GM18951 (cell line): ENCODE data around the gene ZSCAN30.
"Not testable (repeated sequence)": the region's sequence is repeated elsewhere in the genome, so short reads cannot be mapped to it uniquely, and the experiment has no call there.

Experiments used
- POLR2A ChIP-seq: IDR thresholded peaks from 4 replicates; pipeline ENCODE4 v1.6.1; 2011; ENCODE audit warnings: mild to moderate bottlenecking; ENCODE audit not compliant: insufficient read length, insufficient read depth; ENCODE audit errors: extremely low read depth
- in situ Hi-C: fragments of 300-500 bp; cut with MboI; formaldehyde crosslinking; loops from one replicate; pipeline ENCODE4 v1.12.0; 2022; ENCODE audit warnings: low sequenced_read_pairs, mixed read lengths, inconsistent platforms; ENCODE audit not compliant: unreplicated experiment

The ZSCAN30 gene

DNA sequence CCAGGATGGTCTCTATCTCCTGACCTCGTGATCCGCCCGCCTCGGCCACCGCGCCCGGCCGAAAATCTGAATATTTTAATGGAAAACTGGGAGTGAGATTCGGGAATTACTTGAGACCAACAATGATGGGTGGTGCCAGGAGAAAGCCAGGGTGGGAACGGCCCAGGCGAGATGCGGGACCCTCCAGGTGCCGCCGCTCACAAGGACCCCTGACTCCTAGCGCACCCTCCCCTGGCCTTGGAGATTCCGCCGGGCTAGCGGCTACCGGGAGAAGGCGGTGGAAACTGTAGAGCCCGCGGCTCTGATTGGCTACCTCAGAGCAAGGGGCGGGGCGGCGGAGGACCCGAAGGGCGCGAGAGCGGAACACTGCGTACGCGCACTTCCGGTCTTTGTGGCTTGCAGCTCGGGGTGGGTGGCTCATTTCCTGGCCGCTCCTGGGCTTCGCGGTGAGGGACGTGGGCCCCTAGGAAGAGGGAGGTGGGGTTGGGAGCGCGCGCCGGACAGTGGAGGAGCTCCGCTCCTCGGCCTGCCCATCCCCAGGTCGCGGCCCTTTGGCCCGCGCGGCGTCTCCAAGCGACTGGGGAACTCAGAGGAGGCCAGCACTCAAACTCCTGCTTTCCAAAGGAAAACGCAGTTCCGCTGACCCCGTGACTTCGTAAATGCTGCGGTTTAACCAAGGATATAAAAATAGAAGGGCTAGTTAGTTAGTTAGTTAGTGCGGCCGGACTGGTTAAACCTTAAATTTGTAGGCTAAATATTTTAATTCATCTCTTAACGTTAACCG is 49.2 kb downstream of the ZSCAN30 start, which contains the start of gene ZNF397:
Gene ZNF397 (plus strand): TSS at position 371 of the 784 bp plus-strand sequence. CDS start 1,437 bp downstream, outside the sequence.
- in situ Hi-C loops = no loop called here
- TF ChIP-seq POLR2A = peak; percentile 92

DNA sequence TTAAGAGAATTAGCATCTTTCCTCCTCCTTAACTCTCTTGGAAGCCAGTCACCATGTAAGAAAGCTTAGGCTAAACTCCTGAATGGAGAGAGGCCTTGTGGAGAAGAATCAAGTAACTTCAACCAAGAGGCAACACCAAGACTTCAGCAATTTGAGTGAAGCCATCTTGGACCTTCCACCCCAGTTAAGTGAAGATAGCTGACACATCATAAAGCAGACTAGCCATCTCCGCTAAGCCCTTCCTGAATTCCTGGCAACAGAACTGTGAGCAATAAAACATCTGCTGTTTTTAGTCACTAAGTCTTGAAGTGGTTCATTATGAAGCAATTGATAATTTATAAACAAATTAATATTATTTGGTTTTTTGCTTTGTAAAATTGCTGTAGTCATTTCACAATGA is 50.7 kb downstream of the ZSCAN30 start:
- in situ Hi-C loops = no loop called here
- TF ChIP-seq POLR2A = no peak

DNA sequence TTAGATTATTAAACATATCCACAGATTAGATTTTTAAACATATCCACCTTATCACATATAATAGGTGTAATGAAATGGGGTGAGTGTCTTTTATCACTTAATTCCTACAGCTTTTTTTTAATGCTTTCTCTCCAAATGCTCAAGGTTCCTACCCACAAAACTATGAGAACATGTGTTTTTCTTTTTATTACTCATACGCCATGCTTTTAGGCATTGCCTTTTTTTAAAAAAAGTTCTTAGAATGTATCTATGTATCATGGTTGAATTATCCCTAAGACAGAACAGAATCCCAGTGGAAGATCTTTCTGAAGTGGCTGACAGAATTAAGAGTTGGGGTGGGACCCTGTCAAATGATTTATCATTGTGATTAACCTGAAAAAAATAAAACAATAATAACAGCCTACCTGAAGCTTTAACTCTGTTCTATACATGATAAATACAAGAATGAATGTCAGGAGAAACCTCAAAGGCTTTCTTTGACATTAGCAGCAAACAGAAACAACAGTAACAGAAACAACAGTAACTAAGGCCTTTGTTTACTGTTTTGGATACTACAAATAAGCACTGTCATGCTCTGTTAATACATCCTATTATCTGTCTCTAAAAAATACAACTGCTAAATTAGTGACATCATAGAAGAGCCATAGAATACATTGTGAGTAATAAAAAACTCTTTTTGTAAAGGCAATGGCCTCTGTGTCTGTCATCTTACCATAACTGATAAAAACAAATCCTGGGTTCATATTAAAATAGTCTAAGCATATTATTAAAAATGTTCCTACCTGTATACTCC is 53.3 kb downstream of the ZSCAN30 start:
- in situ Hi-C loops = no loop called here
- TF ChIP-seq POLR2A = no peak

GRCh38 chr18:35231052-35231451 is 59.0 kb downstream of the ZSCAN30 start:
- in situ Hi-C loops = no loop called here
- no peak for TF ChIP-seq POLR2A

DNA sequence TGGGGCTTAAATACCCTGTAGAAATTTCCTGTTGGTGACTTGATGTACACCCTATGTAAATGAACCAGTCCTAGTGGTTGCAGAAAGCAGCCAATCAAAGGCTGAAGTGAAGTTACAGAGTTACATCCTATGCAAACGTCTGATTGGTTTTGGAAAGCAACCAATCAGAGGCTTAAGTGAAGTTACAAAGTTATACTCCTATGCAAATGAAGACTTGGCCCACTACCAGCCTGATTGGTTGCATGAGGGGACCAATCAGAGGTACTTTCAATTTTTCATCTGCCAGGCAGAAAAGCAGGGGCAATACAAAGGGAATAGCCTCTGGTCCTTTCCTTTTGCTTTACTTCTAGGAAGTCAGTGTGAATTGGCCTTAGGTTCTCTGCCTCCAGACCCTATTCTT is 62.8 kb downstream of the ZSCAN30 start:
- no peak for TF ChIP-seq POLR2A
- in situ Hi-C loops = no loop called here

GRCh38 chr18:35223797-35224196 is 66.2 kb downstream of the ZSCAN30 start:
- in situ Hi-C loops = no loop called here

DNA sequence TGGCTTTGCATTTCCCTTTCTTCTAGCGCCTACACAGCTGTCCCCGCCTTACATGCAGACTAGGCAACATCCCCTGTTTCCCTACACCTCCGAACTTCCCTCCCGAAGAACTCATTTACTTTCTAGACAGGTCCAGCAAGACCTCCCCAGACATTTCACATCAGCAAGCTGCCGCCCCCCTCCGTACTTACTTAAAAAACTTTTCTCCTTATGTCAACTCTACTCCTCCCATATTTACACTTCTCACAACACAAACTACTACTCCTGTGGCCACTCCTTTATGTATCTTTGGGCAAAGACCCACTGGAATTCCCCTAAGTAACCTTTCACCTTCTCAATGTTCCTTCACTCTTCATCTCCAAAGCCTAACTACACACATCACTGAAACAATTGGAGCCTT is 69.6 kb downstream of the ZSCAN30 start:
- TF ChIP-seq POLR2A = no peak
- in situ Hi-C loops = no loop called here

More at GRCh38 chr18:35223797-35224196, 66.2 kb downstream of the ZSCAN30 start:
- no peak for TF ChIP-seq POLR2A

- in situ Hi-C loops = not testable (repeated sequence)
Measured at GRCh38 chr18:35219331-35219730, 70.7 kb downstream of the ZSCAN30 start.

- in situ Hi-C loops = not testable (repeated sequence)
Measured at GRCh38 chr18:35216611-35217010, 73.4 kb downstream of the ZSCAN30 start.

- no peak for TF ChIP-seq POLR2A
- in situ Hi-C loops = no loop called here
Measured at GRCh38 chr18:35215026-35215425, 75.0 kb downstream of the ZSCAN30 start.

DNA sequence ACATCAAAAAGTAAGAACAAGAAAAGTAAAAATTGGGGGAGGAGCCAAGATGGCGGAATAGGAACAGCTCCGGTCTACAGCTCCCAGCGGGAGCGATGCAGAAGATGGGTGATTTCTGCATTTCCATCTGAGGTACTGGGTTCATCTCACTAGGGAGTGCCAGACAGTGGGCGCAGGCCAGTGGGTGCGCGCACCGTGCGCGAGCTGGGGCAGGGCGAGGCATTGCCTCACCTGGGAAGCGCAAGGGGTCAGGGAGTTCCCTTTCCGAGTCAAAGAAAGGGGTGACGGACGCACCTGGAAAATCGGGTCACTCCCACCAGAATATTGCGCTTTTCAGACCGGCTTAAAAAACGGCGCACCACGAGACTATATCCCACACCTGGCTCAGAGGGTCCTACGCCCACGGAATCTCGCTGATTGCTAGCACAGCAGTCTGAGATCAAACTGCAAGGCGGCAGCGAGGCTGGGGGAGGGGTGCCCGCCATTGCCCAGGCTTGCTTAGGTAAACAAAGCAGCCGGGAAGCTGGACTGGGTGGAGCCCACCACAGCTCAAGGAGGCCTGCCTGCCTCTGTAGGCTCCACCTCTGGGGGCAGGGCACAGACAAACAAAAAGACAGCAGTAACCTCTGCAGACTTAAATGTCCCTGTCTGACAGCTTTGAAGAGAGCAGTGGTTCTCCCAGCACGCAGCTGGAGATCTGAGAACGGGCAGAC is 84.1 kb downstream of the ZSCAN30 start:
- in situ Hi-C loops = not testable (repeated sequence)

DNA sequence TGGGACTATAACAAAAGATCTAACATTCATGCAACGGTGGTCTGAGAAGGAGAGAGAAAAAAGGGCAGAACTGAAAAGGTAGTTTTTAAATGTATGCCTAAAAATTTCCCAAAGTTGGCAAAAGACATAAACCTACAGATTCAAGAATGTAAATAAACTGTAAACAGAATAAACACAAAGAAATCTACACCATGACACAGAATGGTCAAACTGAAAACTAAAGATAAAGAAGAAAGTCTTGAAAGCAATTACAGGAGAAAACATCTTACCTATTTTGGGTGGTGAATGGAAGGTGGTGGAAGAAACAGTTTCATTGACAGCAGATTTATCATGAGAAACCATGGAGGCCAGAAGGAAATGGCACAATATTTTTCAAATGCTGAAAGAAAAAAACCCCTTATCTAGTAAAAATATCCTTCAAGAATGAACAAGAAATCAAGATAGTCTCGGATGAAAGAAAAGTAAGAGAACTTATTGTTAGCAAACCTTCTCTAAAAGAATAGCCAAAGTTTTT is 84.8 kb downstream of the ZSCAN30 start:
- no peak for TF ChIP-seq POLR2A

GRCh38 chr18:35203067-35203466 is 87.0 kb downstream of the ZSCAN30 start:
- in situ Hi-C loops = no loop called here
- no peak for TF ChIP-seq POLR2A

More for the DNA sequence above, 84.8 kb downstream of the ZSCAN30 start:
- in situ Hi-C loops = no loop called here

DNA sequence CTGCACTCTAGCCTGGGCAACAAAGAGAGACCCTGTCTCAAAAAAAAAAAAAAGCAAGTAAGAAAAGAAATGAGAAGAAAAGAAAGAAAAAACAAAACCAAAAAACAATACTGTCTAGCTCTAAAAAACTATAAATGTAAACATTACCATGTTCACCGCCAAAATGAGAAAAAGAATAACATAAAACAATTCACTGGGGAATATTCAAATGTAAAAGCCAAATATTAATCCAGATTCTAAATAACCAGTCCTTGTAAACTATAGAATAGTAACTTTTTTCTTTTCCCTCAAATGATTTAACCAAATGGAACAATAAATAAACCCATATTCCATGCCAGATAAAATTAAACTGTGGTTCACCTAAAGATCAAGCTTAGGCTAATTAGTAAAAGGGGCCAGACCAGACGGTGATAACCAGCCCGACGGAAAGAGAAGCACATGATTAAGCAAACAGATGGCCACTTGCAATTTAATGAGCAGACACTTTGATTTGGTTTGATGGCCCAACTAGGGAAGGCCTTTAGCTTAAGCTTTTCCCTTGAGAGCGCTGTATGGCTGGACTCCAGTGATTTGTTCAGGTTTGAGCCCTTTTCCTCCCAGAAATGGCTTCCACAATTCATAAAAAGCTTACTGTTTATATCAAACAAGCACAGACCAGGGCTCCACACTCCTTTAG is 88.6 kb downstream of the ZSCAN30 start:
- in situ Hi-C loops = no loop called here
- no peak for TF ChIP-seq POLR2A
